ENCODE measurements around the gene BORCS5. TPM values are rescaled to one million over a fixed set of nuclear protein-coding genes. Genes with fewer than 3 reads are reported as not detected.
"Not testable (repeated sequence)": the region's sequence is repeated elsewhere in the genome, so short reads cannot be mapped to it uniquely, and the experiment has no call there.

Gene BORCS5
- total and polyA plus RNA-seq, 2 of the 8 experiments (the other 6 are each of a cell fraction or from before 2014, with no cell fraction given) = 8.3 to 17.4 TPM

GRCh38 chr12:12351468-12352185 is 5.3 kb upstream of the BORCS5 start:
- H3K27me3 ChIP-seq (replicated peaks in 1 of 4; ENCODE audit: control insufficient read depth in 3 of 4, extremely low read depth in 1 of 4, insufficient read depth in 3 of 4, low read length in 3 of 4); H2AFZ ChIP-seq (ENCODE audit: low read length); H2BK12ac ChIP-seq (ENCODE audit: low read depth, low read length); H3K79me1 ChIP-seq (ENCODE audit: low read depth, low read length); H3K79me2 ChIP-seq (ENCODE audit: control insufficient read depth in 1 of 2, insufficient read depth in 2 of 2, low read length in 2 of 2); H3K27ac ChIP-seq (ENCODE audit: low read depth, low read length); H4K91ac ChIP-seq (replicated peaks; ENCODE audit: insufficient read length, low read length); H4K20me1 ChIP-seq (replicated peaks in 1 of 2; ENCODE audit: control insufficient read depth in 1 of 2, insufficient read depth in 2 of 2, low read length in 2 of 2); H2BK15ac ChIP-seq (ENCODE audit: low read length); H4K5ac ChIP-seq (ENCODE audit: insufficient read length, low read depth, low read length); H3K23me2 ChIP-seq (ENCODE audit: low read depth, low read length); H2BK5ac ChIP-seq (ENCODE audit: low read depth, low read length); H3K9ac ChIP-seq (replicated peaks in 1 of 4; ENCODE audit: extremely low read depth in 1 of 4, low read depth in 3 of 4, low read length in 3 of 4); H3K18ac ChIP-seq (ENCODE audit: extremely low read depth, low read length); H3K56ac ChIP-seq (replicated peaks; ENCODE audit: insufficient read length, low read depth, low read length); H3K14ac ChIP-seq (ENCODE audit: insufficient read length); H3K9me3 ChIP-seq (ENCODE audit: insufficient read depth in 2 of 2, low read depth in 1 of 2, low read length in 1 of 2); H3K4me3 ChIP-seq (ENCODE audit: extremely low read depth in 1 of 4, insufficient read depth in 2 of 4, low read depth in 3 of 4, low read length in 4 of 4); H2BK20ac ChIP-seq (ENCODE audit: low read length); H2BK120ac ChIP-seq (replicated peaks; ENCODE audit: low read depth, low read length); H2AK5ac ChIP-seq (ENCODE audit: low read depth, low read length); H4K8ac ChIP-seq (ENCODE audit: extremely low read depth, insufficient read depth, low read length); H3K4ac ChIP-seq (replicated peaks; ENCODE audit: insufficient read length, low read depth, low read length); H3K4me1 ChIP-seq (replicated peaks in 1 of 4; ENCODE audit: control insufficient read depth in 3 of 4, insufficient read depth in 4 of 4, low read length in 3 of 4); H3K36me3 ChIP-seq (ENCODE audit: control insufficient read depth in 2 of 4, insufficient read depth in 4 of 4, low read length in 3 of 4); H3K23ac ChIP-seq (ENCODE audit: insufficient read length); FAIRE-seq: not testable (repeated sequence)
- ChIA-PET CTCF (ENCODE audit: partially characterized antibody) (interaction anchor here (0.6 to 1.6 kb wide), 8 partner anchors 10 to 365 kb away, joined by 3 to 5 read pairs (median 3); partner anchors contain the start of gene CDKN1B), POLR2A (ENCODE audit: partially characterized antibody) (interaction anchor here (0.8 to 1.5 kb wide), 2 partner anchors 9 to 13 kb away, joined by 3 to 5 read pairs; no protein-coding TSS in a partner anchor)
- peak in 1 of 2 experiments; percentile 10 for DNase-seq (ENCODE audit: low read depth in 1 of 2, low spot score in 2 of 2)
- WGBS, 2 experiments (ENCODE audit: extremely low coverage in 1 of 2, insufficient coverage in 1 of 2, insufficient read length in 1 of 2, insufficient replicate concordance in 2 of 2, low coverage in 1 of 2, low lambda C conversion rate in 2 of 2, missing lambda C conversion rate in 1 of 2) = 94% methylated on average over 16 of the region's 19 CpGs; no CpG with 5 or more reads in 1 of the 2 experiments
- H3K4me2 ChIP-seq (ENCODE audit: insufficient read depth in 1 of 2, low read depth in 2 of 2, low read length in 2 of 2) = peak overlapping the region in 1 of 2 experiments; percentile 58; a peak in 1 of 4 replicates
